HepG2 (cell line): Measurements from ENCODE around the gene IL1RAPL1.

ENCODE experiments used
- ATF5 ChIP-seq: sonication (generic); formaldehyde crosslinking; IDR thresholded peaks from 2 replicates; pipeline ENCODE4 v1.4.0; 2020; ENCODE audit warnings: mild to moderate bottlenecking, low read depth, missing genetic modification reagents
- CCDC6 ChIP-seq: sonication (generic); formaldehyde crosslinking; IDR thresholded peaks from 2 replicates; pipeline ENCODE4 v1.8.1; 2022; ENCODE audit warnings: mild to moderate bottlenecking, missing genetic modification reagents, moderate library complexity
- CHCHD3 ChIP-seq: sonication (generic); formaldehyde crosslinking; IDR thresholded peaks from 2 replicates; pipeline ENCODE4 v1.8.0; 2022; ENCODE audit warnings: mild to moderate bottlenecking, missing genetic modification reagents, moderate library complexity
- CTCF ChIP-seq: sonication (generic); formaldehyde crosslinking; IDR thresholded peaks from 2 replicates; pipeline ENCODE4 v1.5.0; 2020; ENCODE audit warnings: mild to moderate bottlenecking, missing genetic modification reagents, moderate library complexity
- FOXK1 ChIP-seq: sonication (generic); formaldehyde crosslinking; IDR thresholded peaks from 2 replicates; pipeline ENCODE4 v1.4.0; 2020; ENCODE audit warnings: low read depth, missing genetic modification reagents, borderline replicate concordance
- PBX3 ChIP-seq: sonication (generic); formaldehyde crosslinking; IDR thresholded peaks from 2 replicates; pipeline ENCODE4 v1.8.1; 2023; ENCODE audit warnings: missing genetic modification reagents, inconsistent platforms, borderline replicate concordance
- REST ChIP-seq, 2 experiments: IDR thresholded peaks; 2 replicates each; pipeline ENCODE4 v1.6.1; 2011 to 2012; ENCODE audit warnings: low read length in 2 of 2, borderline replicate concordance in 1 of 2, low read depth in 1 of 2, mild to moderate bottlenecking in 1 of 2, moderate library complexity in 1 of 2
- SIN3A ChIP-seq: IDR thresholded peaks from 2 replicates; pipeline ENCODE4 v1.6.1; 2011; ENCODE audit warnings: low read depth, mild to moderate bottlenecking, control low read depth, low read length, borderline replicate concordance
- SNRNP70 ChIP-seq: fragments of 200-400 bp; formaldehyde crosslinking; IDR thresholded peaks from 2 replicates; pipeline ENCODE4 v1.6.1; 2017; ENCODE audit warnings: mild to moderate bottlenecking, low read depth, low read length, moderate library complexity
- THYN1 ChIP-seq: sonication (generic); formaldehyde crosslinking; IDR thresholded peaks from 2 replicates; pipeline ENCODE4 v1.8.1; 2023; ENCODE audit warnings: low read depth, mild to moderate bottlenecking, moderate library complexity, missing genetic modification reagents, borderline replicate concordance
- ZNF546 ChIP-seq: sonication (generic); formaldehyde crosslinking; conservative IDR thresholded peaks from 2 replicates; pipeline ENCODE4 v1.8.1; 2023; ENCODE audit warnings: mild to moderate bottlenecking, missing genetic modification reagents
- ZNF644 ChIP-seq: IDR thresholded peaks from 2 replicates; pipeline ENCODE4 v1.6.1; 2016; ENCODE audit warnings: low read depth

- TF ChIP-seq FOXK1 (CRISPR knock-in tag): no peak
- TF ChIP-seq ZNF546: no peak
- TF ChIP-seq SIN3A: no peak
- TF ChIP-seq CTCF (CRISPR knock-in tag): no peak
- no peak for TF ChIP-seq THYN1 (CRISPR knock-in tag)
- no peak for TF ChIP-seq PBX3 (CRISPR knock-in tag)
- TF ChIP-seq ZNF644: no peak
- TF ChIP-seq ATF5 (CRISPR knock-in tag): no peak
- no peak for TF ChIP-seq SNRNP70
- TF ChIP-seq CHCHD3 (CRISPR knock-in tag): no peak
- TF ChIP-seq REST (IDR thresholded peaks at IDR 0.05; ENCODE audit: borderline replicate concordance in 1 of 2, low read depth in 1 of 2, low read length in 2 of 2): no peak
- no peak for TF ChIP-seq CCDC6 (CRISPR knock-in tag)
Observed at GRCh38 chrX:29468911-29469494, 881.8 kb downstream of the IL1RAPL1 start.
